Neuronal stem cell (in vitro differentiated cells): ENCODE measurements around the gene ASB5.

Source experiments
- DNase-seq: peaks from one replicate; pipeline ENCODE4 v3.0.0-alpha.2; 2013; ENCODE audit warnings: low spot score
- H2AFZ ChIP-seq: one replicate; pipeline ENCODE4 v1.6.1; 2013; ENCODE audit warnings: mild to moderate bottlenecking, low read length, inconsistent platforms
- H2AK5ac ChIP-seq: 2 replicates; pipeline ENCODE4 v1.6.1; 2013; ENCODE audit warnings: low read depth, mild to moderate bottlenecking, inconsistent platforms, low read length, moderate library complexity, mixed read lengths
- H2BK120ac ChIP-seq: 2 replicates; pipeline ENCODE4 v1.6.1; 2013; ENCODE audit warnings: low read depth, mild to moderate bottlenecking, inconsistent platforms, low read length, moderate library complexity, mixed read lengths
- H2BK12ac ChIP-seq: one replicate; pipeline ENCODE4 v1.6.1; 2013; ENCODE audit warnings: low read length, inconsistent platforms
- H2BK15ac ChIP-seq: 2 replicates; pipeline ENCODE4 v1.6.1; 2013; ENCODE audit warnings: mild to moderate bottlenecking, low read length, inconsistent platforms, mixed read lengths
- H2BK5ac ChIP-seq: one replicate; pipeline ENCODE4 v1.6.1; 2013; ENCODE audit warnings: inconsistent platforms, mild to moderate bottlenecking, low read length, moderate library complexity
- H3K14ac ChIP-seq: one replicate; pipeline ENCODE4 v1.6.1; 2013; ENCODE audit warnings: low read length, inconsistent platforms
- H3K18ac ChIP-seq: 2 replicates; pipeline ENCODE4 v1.6.1; 2013; ENCODE audit warnings: low read length, inconsistent platforms
- H3K23ac ChIP-seq: 2 replicates; pipeline ENCODE4 v1.6.1; 2013; ENCODE audit warnings: low read depth, mild to moderate bottlenecking, mixed read lengths, low read length, inconsistent platforms; ENCODE audit not compliant: poor library complexity
- H3K27ac ChIP-seq: replicated peaks from 3 replicates; pipeline ENCODE4 v1.5.1; 2013; ENCODE audit warnings: low read length, inconsistent platforms
- H3K27me3 ChIP-seq, 3 experiments: 2 replicates each; pipeline ENCODE4 v1.6.1; 2013; ENCODE audit warnings: low read length in 3 of 3, mild to moderate bottlenecking in 2 of 3, inconsistent platforms in 1 of 3, low read depth in 1 of 3, mixed read lengths in 1 of 3, moderate library complexity in 1 of 3; ENCODE audit not compliant: control insufficient read depth in 3 of 3, insufficient read depth in 3 of 3
- H3K36me3 ChIP-seq, 2 donors: replicated peaks in 1 of 2; 2 replicates each; pipeline ENCODE4 v1.6.1; 2013; ENCODE audit warnings: low read length in 2 of 2; ENCODE audit not compliant: control insufficient read depth in 2 of 2, insufficient read depth in 2 of 2
- H3K4ac ChIP-seq: 2 replicates; pipeline ENCODE4 v1.6.1; 2013; ENCODE audit warnings: inconsistent platforms, mild to moderate bottlenecking, low read length, moderate library complexity
- H3K4me1 ChIP-seq, 2 donors: 1 replicate in 1 of 2; 2 replicates in 1 of 2; pipeline ENCODE4 v1.6.1; 2013; ENCODE audit warnings: low read length in 2 of 2, low read depth in 1 of 2; ENCODE audit not compliant: control insufficient read depth in 2 of 2, insufficient read depth in 1 of 2
- H3K4me2 ChIP-seq: one replicate; pipeline ENCODE4 v1.6.1; 2013; ENCODE audit warnings: mild to moderate bottlenecking, low read length, inconsistent platforms; ENCODE audit not compliant: insufficient read depth, poor library complexity, severe bottlenecking
- H3K4me3 ChIP-seq, 2 donors: 2 replicates each; pipeline ENCODE4 v1.5.1; 2013; ENCODE audit warnings: low read length in 2 of 2, mild to moderate bottlenecking in 2 of 2, inconsistent platforms in 1 of 2, moderate library complexity in 1 of 2
- H3K79me1 ChIP-seq: one replicate; pipeline ENCODE4 v1.6.1; 2013; ENCODE audit warnings: low read depth, mild to moderate bottlenecking, inconsistent platforms, low read length, moderate library complexity
- H3K9ac ChIP-seq: one replicate; pipeline ENCODE4 v1.6.1; 2013; ENCODE audit warnings: mild to moderate bottlenecking, low read depth, low read length, inconsistent platforms; ENCODE audit not compliant: poor library complexity
- H3K9me3 ChIP-seq, 2 donors: replicated peaks in 1 of 2; 2 replicates each; pipeline versions ENCODE3 to v1.6.1; 2013; ENCODE audit warnings: low read length in 2 of 2, mild to moderate bottlenecking in 2 of 2, inconsistent platforms in 1 of 2, low read depth in 1 of 2, mixed read lengths in 1 of 2, moderate library complexity in 1 of 2; ENCODE audit not compliant: control insufficient read depth in 2 of 2, insufficient read depth in 1 of 2
- H4K8ac ChIP-seq: one replicate; pipeline ENCODE4 v1.6.1; 2013; ENCODE audit warnings: low read depth, mild to moderate bottlenecking, inconsistent platforms, low read length, moderate library complexity
- H4K91ac ChIP-seq: one replicate; pipeline ENCODE4 v1.6.1; 2013; ENCODE audit warnings: low read length, low read depth, mild to moderate bottlenecking, inconsistent platforms; ENCODE audit not compliant: poor library complexity
- WGBS, 2 donors: extraction: QIAGEN DNeasy Blood & Tissue Kit; methylation state at CpG; one replicate each; pipeline ENCODE4 v1.1.7; 2013; ENCODE audit warnings: missing lambda C conversion rate in 2 of 2, mixed read lengths in 1 of 2; ENCODE audit not compliant: insufficient read length in 2 of 2, insufficient replicate concordance in 1 of 2; ENCODE audit errors: extremely low coverage in 2 of 2; 5-methylcytosine and 5-hydroxymethylcytosine counted together

Gene ASB5

GRCh38 chr4:176210579-176211296 lies 58.3 kb downstream of the ASB5 start:
- Histone ChIP-seq H2BK15ac (no peak overlapping the region), H3K23ac (no peak overlapping the region), H3K27ac (no peak overlapping the region), H2BK5ac (no peak overlapping the region), H2AFZ (no peak overlapping the region), H3K4ac (no peak overlapping the region), H2AK5ac (no peak overlapping the region), H3K27me3 (no peaks in the 10 kb centered on the region), H3K18ac (no peak overlapping the region), H3K9ac (no peak overlapping the region), H2BK12ac (no peak overlapping the region), H4K91ac (no peak overlapping the region), H3K4me2 (no peak overlapping the region), H3K36me3 (no peaks in the 10 kb centered on the region), H4K8ac (no peak overlapping the region), H3K79me1 (no peaks in the 10 kb centered on the region), H3K4me3 (no peak overlapping the region), H3K4me1 (no peaks in the 10 kb centered on the region), H3K14ac (no peak overlapping the region), H3K9me3 (peaks cover 2 to 12% of the 10 kb centered on the region in 2 donors), H2BK120ac (no peak overlapping the region)
- 100% methylated on average over 1 to 2 of the region's 7 CpGs for WGBS, 2 donors
- no peak for DNase-seq

DNA sequence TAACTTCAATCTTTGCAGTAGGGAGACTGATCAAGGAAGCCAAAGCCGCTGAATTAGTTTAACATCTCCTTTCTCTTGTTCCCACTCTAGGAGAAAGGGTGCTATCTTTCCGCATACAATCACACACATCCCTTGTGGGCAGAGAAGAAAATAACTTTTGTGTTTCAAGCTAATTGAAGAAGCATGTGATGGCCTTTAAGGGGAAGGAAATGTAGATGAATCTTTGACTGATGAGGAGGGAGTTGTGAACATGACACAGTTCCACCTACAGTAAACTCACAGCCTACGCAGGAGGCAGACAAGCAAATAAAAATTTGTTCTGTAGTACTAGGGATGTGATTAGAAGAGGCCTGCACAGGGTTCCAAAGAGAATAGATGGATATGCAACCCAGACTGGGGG lies 58.9 kb downstream of the ASB5 start:
- Histone ChIP-seq H3K27ac (no peak overlapping the region), H2BK12ac (no peak overlapping the region), H3K27me3 (no peaks in the 10 kb centered on the region), H3K4me3 (no peak overlapping the region), H2BK120ac (no peak overlapping the region), H2BK5ac (no peak overlapping the region), H2BK15ac (no peak overlapping the region), H3K36me3 (no peaks in the 10 kb centered on the region), H2AK5ac (no peak overlapping the region), H4K8ac (no peak overlapping the region), H4K91ac (no peak overlapping the region), H3K14ac (no peak overlapping the region), H3K4me1 (peaks cover 3 to 6% of the 10 kb centered on the region in 2 donors), H3K79me1 (no peaks in the 10 kb centered on the region), H3K9ac (no peak overlapping the region), H3K4me2 (no peak overlapping the region), H3K4ac (no peak overlapping the region), H3K18ac (no peak overlapping the region), H3K9me3 (peaks cover 2 to 12% of the 10 kb centered on the region in 2 donors), H3K23ac (no peak overlapping the region), H2AFZ (no peak overlapping the region)
- no peak for DNase-seq
- no CpG with 5 or more reads among the region's 3 CpGs for WGBS, 2 donors

- Histone ChIP-seq H3K23ac (no peak overlapping the region), H3K27me3 (no peaks in the 10 kb centered on the region), H2BK15ac (no peak overlapping the region), H3K14ac (no peak overlapping the region), H3K4ac (no peak overlapping the region), H2BK5ac (no peak overlapping the region), H3K9ac (no peak overlapping the region), H4K91ac (no peak overlapping the region), H2BK120ac (no peak overlapping the region), H4K8ac (no peak overlapping the region), H2AFZ (no peak overlapping the region), H3K18ac (no peak overlapping the region), H3K4me1 (peaks cover 4 to 8% of the 10 kb centered on the region in 2 donors), H3K79me1 (no peaks in the 10 kb centered on the region), H3K4me3 (no peak overlapping the region), H2BK12ac (no peak overlapping the region), H3K9me3 (peaks cover 2 to 12% of the 10 kb centered on the region in 2 donors), H2AK5ac (no peak overlapping the region), H3K27ac (no peak overlapping the region), H3K4me2 (no peak overlapping the region), H3K36me3 (no peaks in the 10 kb centered on the region)
- no peak for DNase-seq
- WGBS, 2 donors, result no CpG with 5 or more reads among the region's 4 CpGs
Measured at GRCh38 chr4:176209535-176209934, 59.5 kb downstream of the ASB5 start.

GRCh38 chr4:176207839-176208238 lies 61.2 kb downstream of the ASB5 start:
- no peak overlapping the region for H2BK15ac ChIP-seq
- no peaks in the 10 kb centered on the region for H3K79me1 ChIP-seq
- no peak overlapping the region for H3K4me3 ChIP-seq
- H4K8ac ChIP-seq, result no peak overlapping the region
- H3K9me3 ChIP-seq, result peaks cover 2 to 12% of the 10 kb centered on the region in 2 donors
- no peak overlapping the region for H3K4ac ChIP-seq
- H3K14ac ChIP-seq, result no peak overlapping the region
- H4K91ac ChIP-seq, result no peak overlapping the region
- H2BK120ac ChIP-seq, result no peak overlapping the region
- H3K4me1 ChIP-seq, result peaks cover 4 to 11% of the 10 kb centered on the region in 2 donors
- H2AK5ac ChIP-seq, result no peak overlapping the region
- H3K36me3 ChIP-seq, result no peaks in the 10 kb centered on the region
- no peak for DNase-seq
- no peak overlapping the region for H3K18ac ChIP-seq
- no peak overlapping the region for H2AFZ ChIP-seq
- no peak overlapping the region for H3K27ac ChIP-seq
- no CpG with 5 or more reads among the region's 5 CpGs for WGBS, 2 donors
- H2BK12ac ChIP-seq, result no peak overlapping the region
- no peaks in the 10 kb centered on the region for H3K27me3 ChIP-seq
- H3K23ac ChIP-seq, result no peak overlapping the region
- no peak overlapping the region for H2BK5ac ChIP-seq
- no peak overlapping the region for H3K4me2 ChIP-seq
- no peak overlapping the region for H3K9ac ChIP-seq
